Keratinocyte (primary cell): ENCODE data around the gene MLIP. TPM values are rescaled to one million over a fixed set of nuclear protein-coding genes. Genes with fewer than 3 reads are reported as not detected.

Experiments
- DNase-seq: peaks from one replicate; pipeline ENCODE4 v3.0.0-alpha.2; 2011; ENCODE audit warnings: low read depth, missing footprints, low spot score
- FAIRE-seq: peaks from 2 replicates; lab custom pipeline; 2011; peaks lifted over from hg19 to GRCh38; lab: Jason Lieb, UNC
- H2AFZ ChIP-seq: 2 replicates; pipeline ENCODE4 v1.6.0; 2012; ENCODE audit warnings: low read length, control low read depth, inconsistent platforms; ENCODE audit not compliant: control insufficient read depth
- H3K27ac ChIP-seq: 2 replicates; pipeline ENCODE4 v1.5.1; 2011; ENCODE audit warnings: low read length; ENCODE audit not compliant: control insufficient read depth, insufficient read depth
- H3K27me3 ChIP-seq: 3 replicates; pipeline ENCODE4 v1.6.0; 2011; ENCODE audit warnings: low read length; ENCODE audit not compliant: control insufficient read depth, insufficient read depth; ENCODE audit errors: extremely low read depth
- H3K36me3 ChIP-seq, 2 experiments: 2 replicates in 1 of 2; 3 replicates in 1 of 2; pipeline ENCODE4 v1.5.1; 2011; ENCODE audit warnings: low read length in 2 of 2, mild to moderate bottlenecking in 1 of 2; ENCODE audit not compliant: control insufficient read depth in 2 of 2, insufficient read depth in 2 of 2; ENCODE audit errors: extremely low read depth in 1 of 2
- H3K4me1 ChIP-seq: 3 replicates; pipeline ENCODE4 v1.5.1; 2011; ENCODE audit warnings: low read length; ENCODE audit not compliant: control insufficient read depth, insufficient read depth; ENCODE audit errors: extremely low read depth
- H3K4me2 ChIP-seq: 3 replicates; pipeline ENCODE4 v1.6.0; 2011; ENCODE audit warnings: low read depth, low read length; ENCODE audit not compliant: control insufficient read depth, insufficient read depth; ENCODE audit errors: extremely low read depth
- H3K4me3 ChIP-seq, 3 experiments: fragments of 200-600 bp in 1 of 3; sonication (generic) in 1 of 3; 2 replicates in 2 of 3; 3 replicates in 1 of 3; pipeline ENCODE4 v1.5.1; 2011 to 2016; ENCODE audit warnings: low read length in 3 of 3, mild to moderate bottlenecking in 3 of 3, control low read depth in 2 of 3, inconsistent platforms in 1 of 3, low read depth in 1 of 3, mixed read lengths in 1 of 3, mixed run types in 1 of 3, moderate library complexity in 1 of 3; ENCODE audit not compliant: control insufficient read depth in 2 of 3, insufficient read depth in 2 of 3; ENCODE audit errors: extremely low read depth in 1 of 3
- H3K79me2 ChIP-seq: 2 replicates; pipeline ENCODE4 v1.6.0; 2012; ENCODE audit warnings: low read length; ENCODE audit not compliant: control insufficient read depth, insufficient read depth
- H3K9ac ChIP-seq: 3 replicates; pipeline ENCODE4 v1.6.0; 2011; ENCODE audit warnings: low read length; ENCODE audit not compliant: control insufficient read depth, insufficient read depth; ENCODE audit errors: extremely low read depth
- H3K9me1 ChIP-seq: 3 replicates; pipeline ENCODE4 v1.6.0; 2011; ENCODE audit warnings: low read length; ENCODE audit not compliant: control insufficient read depth, insufficient read depth; ENCODE audit errors: extremely low read depth
- H3K9me3 ChIP-seq: 2 replicates; pipeline ENCODE4 v1.5.1; 2012; ENCODE audit warnings: low read depth, low read length; ENCODE audit not compliant: control insufficient read depth
- H4K20me1 ChIP-seq: 3 replicates; pipeline ENCODE4 v1.6.0; 2011; ENCODE audit warnings: low read length; ENCODE audit not compliant: control insufficient read depth, insufficient read depth; ENCODE audit errors: extremely low read depth
- EZH2 ChIP-seq: IDR thresholded peaks from one replicate; pipeline ENCODE4 v1.6.1; 2012; ENCODE audit warnings: inconsistent platforms, mild to moderate bottlenecking, low read length, moderate library complexity
- dilution Hi-C: fragments of 300-500 bp; cut with MboI; formaldehyde crosslinking; loops from one replicate; pipeline ENCODE4 v1.7.0; 2020; ENCODE audit warnings: low sequenced_read_pairs; ENCODE audit not compliant: extremely low pct_ligation_motif_present
- polyA plus RNA-seq, 5 experiments: library from polyadenylated mRNA; depleted of rRNA in 3 of 5; stranded (reverse) in 3 of 5; stranded (forward) in 1 of 5; unstranded in 1 of 5; fragments of >200 nt; gene quantifications; 1 replicate in 1 of 5; 2 replicates in 3 of 5; 3 replicates in 1 of 5; pipeline versions ENCODE4 v1.2.1 to v1.2.3, GENCODE V29; 2011 to 2012; ENCODE audit warnings: missing spikeins in 2 of 5, low read depth in 1 of 5, low replicate concordance in 1 of 5
- TF ChIP-seq, protein P1 (sequence below), 3 experiments: IDR thresholded peaks in 1 of 3; conservative IDR thresholded peaks in 1 of 3; optimal IDR thresholded peaks in 1 of 3; 2 replicates in 2 of 3; 3 replicates in 1 of 3; pipeline versions ENCODE3 to v1.5.1; 2011; ENCODE audit warnings: low read length in 3 of 3, mild to moderate bottlenecking in 3 of 3, moderate library complexity in 2 of 3, control low read depth in 1 of 3, inconsistent platforms in 1 of 3; ENCODE audit not compliant: insufficient read depth in 2 of 3; ENCODE audit errors: extremely low read depth in 1 of 3

MLIP gene
- polyA plus RNA-seq, 1 donor (not counting 4 experiments of a cell fraction or from before 2014, with no cell fraction given), result 0.87 TPM

DNA sequence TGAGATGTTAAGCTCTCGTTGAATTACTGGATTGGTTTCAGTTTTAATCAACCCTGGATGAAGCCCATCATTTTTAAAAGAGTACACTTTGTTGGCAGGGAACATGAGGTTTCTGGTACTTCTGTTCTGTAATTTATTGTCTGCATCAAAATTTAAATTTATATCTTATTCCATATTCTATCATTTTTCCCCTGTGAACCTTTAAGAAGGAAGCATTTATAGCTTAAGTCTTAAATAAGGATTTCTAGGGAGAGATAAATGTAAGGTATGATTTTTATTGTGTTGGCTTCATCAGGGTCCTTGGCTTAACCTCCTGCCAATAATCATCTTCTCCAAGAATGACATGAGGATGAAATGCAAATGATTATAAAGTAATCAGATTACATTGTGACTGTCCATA lies 40.6 kb downstream of the MLIP start:
- DNase-seq (no peak), FAIRE-seq (no peak)
- H4K20me1 ChIP-seq, result no peaks in the 10 kb centered on the region
- no peak overlapping the region for H3K9ac ChIP-seq
- H3K9me1 ChIP-seq, result no peaks in the 10 kb centered on the region
- H3K4me3 ChIP-seq, result no peak overlapping the region
- TF ChIP-seq EZH2, result no peak
- TF ChIP-seq, protein P1, sequence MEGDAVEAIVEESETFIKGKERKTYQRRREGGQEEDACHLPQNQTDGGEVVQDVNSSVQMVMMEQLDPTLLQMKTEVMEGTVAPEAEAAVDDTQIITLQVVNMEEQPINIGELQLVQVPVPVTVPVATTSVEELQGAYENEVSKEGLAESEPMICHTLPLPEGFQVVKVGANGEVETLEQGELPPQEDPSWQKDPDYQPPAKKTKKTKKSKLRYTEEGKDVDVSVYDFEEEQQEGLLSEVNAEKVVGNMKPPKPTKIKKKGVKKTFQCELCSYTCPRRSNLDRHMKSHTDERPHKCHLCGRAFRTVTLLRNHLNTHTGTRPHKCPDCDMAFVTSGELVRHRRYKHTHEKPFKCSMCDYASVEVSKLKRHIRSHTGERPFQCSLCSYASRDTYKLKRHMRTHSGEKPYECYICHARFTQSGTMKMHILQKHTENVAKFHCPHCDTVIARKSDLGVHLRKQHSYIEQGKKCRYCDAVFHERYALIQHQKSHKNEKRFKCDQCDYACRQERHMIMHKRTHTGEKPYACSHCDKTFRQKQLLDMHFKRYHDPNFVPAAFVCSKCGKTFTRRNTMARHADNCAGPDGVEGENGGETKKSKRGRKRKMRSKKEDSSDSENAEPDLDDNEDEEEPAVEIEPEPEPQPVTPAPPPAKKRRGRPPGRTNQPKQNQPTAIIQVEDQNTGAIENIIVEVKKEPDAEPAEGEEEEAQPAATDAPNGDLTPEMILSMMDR (optimal IDR thresholded peaks at IDR 0.05 in 1 of 3, IDR thresholded peaks at IDR 0.05 in 1 of 3, conservative IDR thresholded peaks at IDR 0.05 in 1 of 3; ENCODE audit: extremely low read depth in 1 of 3, insufficient read depth in 2 of 3, low read length in 3 of 3), result no peak
- H2AFZ ChIP-seq, result no peak overlapping the region
- H3K79me2 ChIP-seq, result no peaks in the 10 kb centered on the region
- H3K27me3 ChIP-seq, result no peaks in the 10 kb centered on the region
- H3K27ac ChIP-seq, result no peak overlapping the region
- dilution Hi-C loops, result no loop called here
- H3K4me2 ChIP-seq, result peak overlapping the region; percentile 34
- no peaks in the 10 kb centered on the region for H3K9me3 ChIP-seq
- no peaks in the 10 kb centered on the region for H3K4me1 ChIP-seq
- no peaks in the 10 kb centered on the region for H3K36me3 ChIP-seq

DNA sequence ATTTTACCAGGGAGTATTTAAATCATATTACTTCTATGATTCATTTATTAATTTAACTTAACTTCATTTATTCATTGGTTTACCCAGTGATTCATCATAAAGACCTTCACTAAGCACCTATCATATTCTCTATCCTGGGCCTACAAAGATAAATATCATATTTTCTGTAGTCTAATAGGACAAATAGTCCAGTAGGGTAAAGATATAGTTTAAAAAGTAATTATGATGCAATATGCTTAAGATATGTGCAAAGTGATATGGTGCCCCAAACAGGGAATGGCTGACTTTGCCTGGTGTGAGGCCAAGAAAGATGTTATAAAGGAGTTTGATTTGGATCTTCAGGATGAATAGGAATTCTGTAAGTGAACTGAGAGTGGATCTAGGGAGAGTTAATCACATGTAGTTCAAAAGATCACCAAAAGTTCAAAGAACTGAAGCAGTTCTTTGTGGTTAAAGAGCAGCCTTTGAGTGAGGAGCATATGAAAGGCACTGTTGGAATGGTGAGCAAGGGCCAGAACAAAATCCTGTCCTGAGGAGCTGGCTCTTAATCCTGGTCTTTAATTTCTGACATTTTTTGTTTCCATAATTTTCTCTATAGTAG lies 45.5 kb downstream of the MLIP start:
- no peaks in the 10 kb centered on the region for H3K4me1 ChIP-seq
- dilution Hi-C loops, result no loop called here
- no peak for TF ChIP-seq EZH2
- TF ChIP-seq, protein P1 (optimal IDR thresholded peaks at IDR 0.05 in 1 of 3, IDR thresholded peaks at IDR 0.05 in 1 of 3, conservative IDR thresholded peaks at IDR 0.05 in 1 of 3; ENCODE audit: extremely low read depth in 1 of 3, insufficient read depth in 2 of 3, low read length in 3 of 3), result no peak
- H3K9me1 ChIP-seq, result no peaks in the 10 kb centered on the region
- no peaks in the 10 kb centered on the region for H3K79me2 ChIP-seq
- H3K27me3 ChIP-seq, result no peaks in the 10 kb centered on the region
- H3K27ac ChIP-seq, result no peak overlapping the region
- H3K9ac ChIP-seq, result no peak overlapping the region
- FAIRE-seq (no peak), DNase-seq (no peak)
- H2AFZ ChIP-seq, result no peak overlapping the region
- no peaks in the 10 kb centered on the region for H3K36me3 ChIP-seq
- no peak overlapping the region for H3K4me3 ChIP-seq
- H4K20me1 ChIP-seq, result no peaks in the 10 kb centered on the region
- no peaks in the 10 kb centered on the region for H3K9me3 ChIP-seq
- no peak overlapping the region for H3K4me2 ChIP-seq
